Tibial artery (tissue), 4 donors: ENCODE data around the gene INPP5A.

Experiments used
- DNase-seq, 2 donors: peaks; one replicate each; pipeline ENCODE4 v3.0.0-alpha.2; 2019
- H3K27ac ChIP-seq, 2 donors: fragments of 200-600 bp; sonication (generic) in 1 of 2; 1 replicate in 1 of 2; 2 replicates in 1 of 2; pipeline ENCODE4 v1.5.1; 2018 to 2019; ENCODE audit warnings: mild to moderate bottlenecking in 1 of 2
- H3K27me3 ChIP-seq, 2 donors: fragments of 200-600 bp; sonication (generic) in 1 of 2; one replicate each; pipeline versions ENCODE4 v1.5.1 to v1.6.0; 2016 to 2019
- H3K36me3 ChIP-seq, 3 donors: fragments of 200-600 bp; sonication (generic) in 2 of 3; one replicate each; pipeline ENCODE4 v1.5.1; 2016 to 2019; ENCODE audit warnings: mild to moderate bottlenecking in 2 of 3
- H3K4me1 ChIP-seq, 4 donors: fragments of 200-600 bp; sonication (generic) in 2 of 4; 1 replicate in 3 of 4; 2 replicates in 1 of 4; pipeline ENCODE4 v1.5.1; 2016 to 2019
- H3K4me3 ChIP-seq, 2 donors: fragments of 200-600 bp; sonication (generic) in 1 of 2; 1 replicate in 1 of 2; 2 replicates in 1 of 2; pipeline ENCODE4 v1.5.1; 2018 to 2019; ENCODE audit warnings: mild to moderate bottlenecking in 2 of 2
- H3K9me3 ChIP-seq, 3 donors: fragments of 200-600 bp; sonication (generic) in 1 of 3; one replicate each; pipeline ENCODE4 v1.5.1; 2016 to 2019
- intact Hi-C: fragments of 100-400 bp; cut with DNase I; formaldehyde crosslinking; loops from one replicate; pipeline ENCODE4 v1.15.0; 2023; ENCODE audit warnings: low total_unique reads
- TF ChIP-seq, protein P1 (sequence below), 2 experiments: fragments of 200-600 bp in 1 of 2; fragments of 450-650 bp in 1 of 2; IDR thresholded peaks; one replicate each; pipeline ENCODE4 v1.5.1; 2017 to 2019; ENCODE audit warnings: antibody characterized with exemption in 2 of 2, mild to moderate bottlenecking in 1 of 2, moderate library complexity in 1 of 2

Gene INPP5A

GRCh38 chr10:132723330-132723970 is 185.9 kb downstream of the INPP5A start:
- Histone ChIP-seq H3K36me3 (peaks cover 25 to 48% (median 31%) of the 10 kb centered on the region in 3 donors), H3K27ac (no peak overlapping the region), H3K27me3 (no peaks in the 10 kb centered on the region), H3K9me3 (no peaks in the 10 kb centered on the region), H3K4me1 (peaks cover 0 to 11% (median 2%) of the 10 kb centered on the region in 4 donors), H3K4me3 (no peak overlapping the region)
- intact Hi-C loops = no loop called here
- no peak for DNase-seq
- TF ChIP-seq, protein P1, sequence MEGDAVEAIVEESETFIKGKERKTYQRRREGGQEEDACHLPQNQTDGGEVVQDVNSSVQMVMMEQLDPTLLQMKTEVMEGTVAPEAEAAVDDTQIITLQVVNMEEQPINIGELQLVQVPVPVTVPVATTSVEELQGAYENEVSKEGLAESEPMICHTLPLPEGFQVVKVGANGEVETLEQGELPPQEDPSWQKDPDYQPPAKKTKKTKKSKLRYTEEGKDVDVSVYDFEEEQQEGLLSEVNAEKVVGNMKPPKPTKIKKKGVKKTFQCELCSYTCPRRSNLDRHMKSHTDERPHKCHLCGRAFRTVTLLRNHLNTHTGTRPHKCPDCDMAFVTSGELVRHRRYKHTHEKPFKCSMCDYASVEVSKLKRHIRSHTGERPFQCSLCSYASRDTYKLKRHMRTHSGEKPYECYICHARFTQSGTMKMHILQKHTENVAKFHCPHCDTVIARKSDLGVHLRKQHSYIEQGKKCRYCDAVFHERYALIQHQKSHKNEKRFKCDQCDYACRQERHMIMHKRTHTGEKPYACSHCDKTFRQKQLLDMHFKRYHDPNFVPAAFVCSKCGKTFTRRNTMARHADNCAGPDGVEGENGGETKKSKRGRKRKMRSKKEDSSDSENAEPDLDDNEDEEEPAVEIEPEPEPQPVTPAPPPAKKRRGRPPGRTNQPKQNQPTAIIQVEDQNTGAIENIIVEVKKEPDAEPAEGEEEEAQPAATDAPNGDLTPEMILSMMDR (IDR thresholded peaks at IDR 0.05) = no peak

GRCh38 chr10:132724446-132724845 is 186.9 kb downstream of the INPP5A start:
- intact Hi-C loops = no loop called here
- H3K36me3 ChIP-seq = peaks cover 25 to 58% (median 38%) of the 10 kb centered on the region in 3 donors
- no peak overlapping the region for H3K4me3 ChIP-seq
- no peak for DNase-seq
- no peak overlapping the region for H3K27ac ChIP-seq
- TF ChIP-seq, protein P1 (IDR thresholded peaks at IDR 0.05) = no peak
- peaks cover 0 to 11% (median 2%) of the 10 kb centered on the region in 4 donors for H3K4me1 ChIP-seq
- H3K9me3 ChIP-seq = no peaks in the 10 kb centered on the region
- no peaks in the 10 kb centered on the region for H3K27me3 ChIP-seq

GRCh38 chr10:132725202-132725601 is 187.6 kb downstream of the INPP5A start:
- no peak overlapping the region for H3K4me3 ChIP-seq
- TF ChIP-seq, protein P1 (IDR thresholded peaks at IDR 0.05) = no peak
- intact Hi-C loops = no loop called here
- H3K4me1 ChIP-seq = peaks cover 0 to 11% (median 2%) of the 10 kb centered on the region in 4 donors
- H3K36me3 ChIP-seq = peaks cover 25 to 65% (median 39%) of the 10 kb centered on the region in 3 donors
- no peak overlapping the region for H3K27ac ChIP-seq
- no peaks in the 10 kb centered on the region for H3K27me3 ChIP-seq
- no peak for DNase-seq
- no peaks in the 10 kb centered on the region for H3K9me3 ChIP-seq

- H3K27ac ChIP-seq = no peak overlapping the region
- H3K27me3 ChIP-seq = no peaks in the 10 kb centered on the region
- no peak overlapping the region for H3K4me3 ChIP-seq
- H3K4me1 ChIP-seq = peaks cover 0 to 5% (median 2%) of the 10 kb centered on the region in 4 donors
- H3K9me3 ChIP-seq = no peaks in the 10 kb centered on the region
- H3K36me3 ChIP-seq = peaks cover 25 to 75% (median 48%) of the 10 kb centered on the region in 3 donors
- TF ChIP-seq, protein P1 (IDR thresholded peaks at IDR 0.05) = no peak
- intact Hi-C loops = no loop called here
- no peak for DNase-seq
Observed at GRCh38 chr10:132726194-132726593, 188.6 kb downstream of the INPP5A start.

DNA sequence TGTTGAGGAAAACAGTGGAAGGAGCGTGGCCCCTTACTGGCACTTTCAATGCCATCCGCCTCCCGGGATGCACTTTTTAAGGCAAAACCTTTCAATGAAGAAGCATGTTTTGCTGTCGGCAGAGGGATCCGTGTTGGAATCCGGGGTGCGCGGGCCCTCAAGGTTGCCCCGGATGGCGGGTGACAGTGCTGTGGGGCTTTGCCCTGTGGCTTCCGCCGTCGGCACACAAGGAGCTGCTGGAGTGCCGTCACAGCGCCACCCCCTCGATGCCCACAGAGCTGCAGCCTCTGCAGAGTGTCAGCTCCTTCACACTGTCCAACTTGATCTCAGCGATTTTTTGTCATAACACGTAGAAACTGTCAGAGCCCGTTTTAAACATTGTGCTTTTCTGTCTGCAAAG is 189.4 kb downstream of the INPP5A start:
- H3K27ac ChIP-seq = no peak overlapping the region
- peaks cover 25 to 83% (median 48%) of the 10 kb centered on the region in 3 donors for H3K36me3 ChIP-seq
- no peak overlapping the region for H3K4me3 ChIP-seq
- no peaks in the 10 kb centered on the region for H3K4me1 ChIP-seq
- H3K27me3 ChIP-seq = no peaks in the 10 kb centered on the region
- H3K9me3 ChIP-seq = no peaks in the 10 kb centered on the region
- TF ChIP-seq, protein P1 (IDR thresholded peaks at IDR 0.05) = no peak
- intact Hi-C loops = no loop called here
- no peak for DNase-seq
